Vagina (tissue), 2 donors: ENCODE measurements around the gene WNT7A. TPM values are rescaled to one million over a fixed set of nuclear protein-coding genes. Genes with fewer than 3 reads are reported as not detected.

Experiments
- DNase-seq, 2 donors: peaks; one replicate each; pipeline ENCODE4 v3.0.0-alpha.2; 2017; ENCODE audit errors: extremely low spot score in 2 of 2
- H3K27ac ChIP-seq: fragments of 200-600 bp; sonication (generic); one replicate; pipeline ENCODE4 v1.5.1; 2019
- H3K27me3 ChIP-seq: fragments of 200-600 bp; sonication (generic); one replicate; pipeline ENCODE4 v1.5.1; 2019
- H3K36me3 ChIP-seq, 2 donors: fragments of 200-600 bp; sonication (generic); one replicate each; pipeline ENCODE4 v1.5.1; 2017 to 2019
- H3K4me1 ChIP-seq: fragments of 200-600 bp; sonication (generic); one replicate; pipeline ENCODE4 v1.5.1; 2019
- H3K4me3 ChIP-seq, 2 donors: fragments of 200-600 bp; sonication (generic); 1 replicate in 1 of 2; 2 replicates in 1 of 2; pipeline ENCODE4 v1.5.1; 2016 to 2019
- H3K9me3 ChIP-seq: fragments of 200-600 bp; sonication (generic); one replicate; pipeline ENCODE4 v1.5.1; 2019
- CTCF ChIP-seq, 3 experiments: fragments of 450-650 bp in 2 of 3; fragments of 200-600 bp in 1 of 3; sonication (generic) in 1 of 3; IDR thresholded peaks; one replicate each; pipeline ENCODE4 v1.5.1; 2017 to 2019; ENCODE audit warnings: antibody characterized with exemption in 3 of 3, mild to moderate bottlenecking in 2 of 3, moderate library complexity in 2 of 3
- POLR2A ChIP-seq, 2 donors: fragments of 450-650 bp; IDR thresholded peaks; one replicate each; pipeline ENCODE4 v1.6.1; 2017; ENCODE audit warnings: antibody characterized with exemption in 2 of 2, mild to moderate bottlenecking in 2 of 2, moderate library complexity in 2 of 2
- POLR2AphosphoS5 ChIP-seq, 2 donors: sonication (generic); formaldehyde crosslinking; IDR thresholded peaks; one replicate each; pipeline ENCODE4 v1.9.0; 2017; ENCODE audit warnings: antibody characterized with exemption in 2 of 2, mild to moderate bottlenecking in 2 of 2, low read depth in 1 of 2; ENCODE audit not compliant: insufficient read depth in 1 of 2
- intact Hi-C: fragments of 100-400 bp; cut with DNase I; formaldehyde crosslinking; loops from one replicate; pipeline ENCODE4 v1.15.1; 2023
- total RNA-seq: library from RNA; depleted of rRNA; stranded (reverse); fragments of >200 nt; gene quantifications from one replicate; pipeline ENCODE4 v1.2.3, GENCODE V29; 2016

The WNT7A gene
- total RNA-seq, 1 donor from 2014 or later = not detected

GRCh38 chr3:13835246-13835645 lies 44.6 kb downstream of the WNT7A start:
- Histone ChIP-seq H3K36me3 (no peaks in the 10 kb centered on the region), H3K27me3 (no peaks in the 10 kb centered on the region), H3K4me1 (no peaks in the 10 kb centered on the region), H3K4me3 (no peak overlapping the region), H3K9me3 (no peaks in the 10 kb centered on the region), H3K27ac (no peak overlapping the region)
- no peak for DNase-seq
- TF ChIP-seq POLR2A (IDR thresholded peaks at IDR 0.05) = no peak
- no peak for TF ChIP-seq CTCF (IDR thresholded peaks at IDR 0.05)
- TF ChIP-seq POLR2AphosphoS5 (IDR thresholded peaks at IDR 0.05; ENCODE audit: insufficient read depth in 1 of 2, low read depth in 1 of 2) = no peak
- intact Hi-C loops = no loop called here

GRCh38 chr3:13834258-13835035 lies 45.4 kb downstream of the WNT7A start:
- no peak overlapping the region for H3K4me3 ChIP-seq
- H3K36me3 ChIP-seq = no peaks in the 10 kb centered on the region
- H3K4me1 ChIP-seq = no peaks in the 10 kb centered on the region
- TF ChIP-seq CTCF (IDR thresholded peaks at IDR 0.05) (no peak), POLR2AphosphoS5 (IDR thresholded peaks at IDR 0.05; ENCODE audit: insufficient read depth in 1 of 2, low read depth in 1 of 2) (no peak), POLR2A (IDR thresholded peaks at IDR 0.05) (no peak)
- intact Hi-C loops = no loop called here
- H3K27ac ChIP-seq = no peak overlapping the region
- H3K27me3 ChIP-seq = no peaks in the 10 kb centered on the region
- H3K9me3 ChIP-seq = no peaks in the 10 kb centered on the region
- no peak for DNase-seq

- Histone ChIP-seq H3K4me1 (no peaks in the 10 kb centered on the region), H3K27me3 (no peaks in the 10 kb centered on the region), H3K9me3 (no peaks in the 10 kb centered on the region), H3K27ac (no peak overlapping the region), H3K4me3 (no peak overlapping the region), H3K36me3 (no peaks in the 10 kb centered on the region)
- intact Hi-C loops = no loop called here
- no peak for TF ChIP-seq CTCF (IDR thresholded peaks at IDR 0.05)
- no peak for TF ChIP-seq POLR2A (IDR thresholded peaks at IDR 0.05)
- TF ChIP-seq POLR2AphosphoS5 (IDR thresholded peaks at IDR 0.05; ENCODE audit: insufficient read depth in 1 of 2, low read depth in 1 of 2) = no peak
- DNase-seq = no peak
Observed at GRCh38 chr3:13833506-13834257, 46.2 kb downstream of the WNT7A start.

- Histone ChIP-seq H3K4me3 (no peak overlapping the region), H3K27me3 (no peaks in the 10 kb centered on the region), H3K27ac (no peak overlapping the region), H3K4me1 (no peaks in the 10 kb centered on the region), H3K36me3 (no peaks in the 10 kb centered on the region), H3K9me3 (no peaks in the 10 kb centered on the region)
- DNase-seq = no peak
- intact Hi-C loops = no loop called here
- TF ChIP-seq POLR2A (IDR thresholded peaks at IDR 0.05) (no peak), POLR2AphosphoS5 (IDR thresholded peaks at IDR 0.05; ENCODE audit: insufficient read depth in 1 of 2, low read depth in 1 of 2) (no peak), CTCF (IDR thresholded peaks at IDR 0.05) (no peak)
Observed at GRCh38 chr3:13832130-13832529, 47.7 kb downstream of the WNT7A start.
